Right atrium auricular region (tissue), 2 donors: Measurements from ENCODE around the gene IL21R. TPM values are rescaled to one million over a fixed set of nuclear protein-coding genes. Genes with fewer than 3 reads are reported as not detected.

ENCODE experiments used
- DNase-seq: peaks from one replicate; pipeline ENCODE4 v3.0.0-alpha.2; 2019; ENCODE audit warnings: low spot score
- H3K27ac ChIP-seq, 2 donors: fragments of 200-600 bp; sonication (generic); 1 replicate in 1 of 2; 2 replicates in 1 of 2; pipeline ENCODE4 v1.5.1; 2016 to 2019
- H3K27me3 ChIP-seq, 2 donors: fragments of 200-600 bp; sonication (generic); one replicate each; pipeline versions ENCODE4 v1.5.1 to v1.6.0; 2017 to 2019
- H3K36me3 ChIP-seq: fragments of 200-600 bp; sonication (generic); one replicate; pipeline ENCODE4 v1.5.1; 2016
- H3K4me1 ChIP-seq, 2 donors: fragments of 200-600 bp; sonication (generic); one replicate each; pipeline versions ENCODE4 v1.5.1 to v1.6.0; 2017 to 2019
- H3K4me3 ChIP-seq, 2 donors: fragments of 200-600 bp; sonication (generic); 1 replicate in 1 of 2; 2 replicates in 1 of 2; pipeline ENCODE4 v1.5.1; 2017 to 2019; ENCODE audit warnings: mild to moderate bottlenecking in 1 of 2, moderate library complexity in 1 of 2
- H3K9me3 ChIP-seq, 2 donors: fragments of 200-600 bp; sonication (generic); one replicate each; pipeline ENCODE4 v1.5.1; 2019
- total RNA-seq, 2 donors: library from RNA; depleted of rRNA; stranded (reverse); fragments of >200 nt; gene quantifications; one replicate each; pipeline ENCODE4 v1.1.0, GENCODE V29; 2016
- TF ChIP-seq, protein P1 (sequence below), 2 donors: fragments of 200-600 bp; sonication (generic); IDR thresholded peaks; one replicate each; pipeline ENCODE4 v1.5.1; 2019; ENCODE audit warnings: antibody characterized with exemption in 2 of 2

Gene IL21R
- total RNA-seq, 2 donors from 2014 or later: 0.07 to 1.3 TPM

DNA sequence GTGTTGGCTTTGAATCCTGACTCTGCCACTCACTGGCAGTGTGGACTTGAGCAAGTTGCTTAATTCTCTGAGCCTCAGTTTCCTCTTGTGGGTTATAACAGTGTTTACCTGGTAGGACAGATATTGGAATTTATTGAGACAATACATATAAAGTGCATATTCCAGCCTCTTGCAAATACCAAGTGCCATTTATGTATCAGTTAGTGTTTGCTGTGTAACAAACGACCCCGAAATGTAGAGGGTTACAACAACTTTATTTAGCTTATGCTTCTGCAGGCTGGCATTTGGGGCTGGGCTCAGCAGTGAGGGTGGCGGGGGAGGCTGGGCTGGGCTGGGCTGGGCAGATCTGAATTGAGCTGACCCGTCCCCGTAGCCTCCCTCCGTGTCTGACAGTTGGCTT, 42.4 kb upstream of the IL21R start:
- H3K4me1 ChIP-seq: no peaks in the 10 kb centered on the region
- TF ChIP-seq, protein P1, sequence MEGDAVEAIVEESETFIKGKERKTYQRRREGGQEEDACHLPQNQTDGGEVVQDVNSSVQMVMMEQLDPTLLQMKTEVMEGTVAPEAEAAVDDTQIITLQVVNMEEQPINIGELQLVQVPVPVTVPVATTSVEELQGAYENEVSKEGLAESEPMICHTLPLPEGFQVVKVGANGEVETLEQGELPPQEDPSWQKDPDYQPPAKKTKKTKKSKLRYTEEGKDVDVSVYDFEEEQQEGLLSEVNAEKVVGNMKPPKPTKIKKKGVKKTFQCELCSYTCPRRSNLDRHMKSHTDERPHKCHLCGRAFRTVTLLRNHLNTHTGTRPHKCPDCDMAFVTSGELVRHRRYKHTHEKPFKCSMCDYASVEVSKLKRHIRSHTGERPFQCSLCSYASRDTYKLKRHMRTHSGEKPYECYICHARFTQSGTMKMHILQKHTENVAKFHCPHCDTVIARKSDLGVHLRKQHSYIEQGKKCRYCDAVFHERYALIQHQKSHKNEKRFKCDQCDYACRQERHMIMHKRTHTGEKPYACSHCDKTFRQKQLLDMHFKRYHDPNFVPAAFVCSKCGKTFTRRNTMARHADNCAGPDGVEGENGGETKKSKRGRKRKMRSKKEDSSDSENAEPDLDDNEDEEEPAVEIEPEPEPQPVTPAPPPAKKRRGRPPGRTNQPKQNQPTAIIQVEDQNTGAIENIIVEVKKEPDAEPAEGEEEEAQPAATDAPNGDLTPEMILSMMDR (IDR thresholded peaks at IDR 0.05): no peak
- H3K36me3 ChIP-seq: peaks cover 57% of the 10 kb centered on the region
- no peak overlapping the region for H3K27ac ChIP-seq
- no peak for DNase-seq
- no peaks in the 10 kb centered on the region for H3K27me3 ChIP-seq
- no peak overlapping the region for H3K4me3 ChIP-seq
- H3K9me3 ChIP-seq: no peaks in the 10 kb centered on the region

DNA sequence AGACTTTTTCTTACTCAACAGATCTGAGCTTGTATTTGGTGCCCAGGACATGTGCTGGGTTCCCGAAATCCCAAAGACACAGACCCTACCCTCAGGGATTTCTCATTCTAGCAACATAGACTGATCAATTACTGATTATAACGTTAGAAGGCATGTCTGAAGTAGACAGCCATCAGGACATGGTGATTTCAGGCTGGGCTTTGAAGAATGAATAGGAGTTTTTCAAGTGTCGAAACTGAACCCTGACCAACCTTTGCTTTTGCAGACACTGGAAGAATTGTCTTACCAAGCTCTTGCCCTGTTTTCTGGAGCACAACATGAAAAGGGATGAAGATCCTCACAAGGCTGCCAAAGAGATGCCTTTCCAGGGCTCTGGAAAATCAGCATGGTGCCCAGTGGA, 40.0 kb upstream of the IL21R start:
- Histone ChIP-seq H3K4me3 (no peak overlapping the region), H3K27ac (no peak overlapping the region), H3K36me3 (peaks cover 42% of the 10 kb centered on the region), H3K27me3 (no peaks in the 10 kb centered on the region), H3K4me1 (peaks cover 0 to under 1% of the 10 kb centered on the region in 2 donors), H3K9me3 (no peaks in the 10 kb centered on the region)
- TF ChIP-seq, protein P1 (IDR thresholded peaks at IDR 0.05): no peak
- DNase-seq: no peak

GRCh38 chr16:27362570-27363245, 39.3 kb upstream of the IL21R start:
- DNase-seq: no peak
- Histone ChIP-seq H3K9me3 (no peaks in the 10 kb centered on the region), H3K4me3 (no peak overlapping the region), H3K36me3 (peaks cover 42% of the 10 kb centered on the region), H3K27ac (no peak overlapping the region), H3K4me1 (peaks cover 0 to 6% of the 10 kb centered on the region in 2 donors), H3K27me3 (no peaks in the 10 kb centered on the region)
- TF ChIP-seq, protein P1 (IDR thresholded peaks at IDR 0.05): no peak

- Histone ChIP-seq H3K9me3 (no peaks in the 10 kb centered on the region), H3K4me1 (peaks cover 0 to 12% of the 10 kb centered on the region in 2 donors), H3K4me3 (no peak overlapping the region), H3K36me3 (peaks cover 42% of the 10 kb centered on the region), H3K27me3 (no peaks in the 10 kb centered on the region), H3K27ac (no peak overlapping the region)
- TF ChIP-seq, protein P1 (IDR thresholded peaks at IDR 0.05): no peak
- no peak for DNase-seq
These were observed 38.7 kb upstream of the IL21R start for GRCh38 chr16:27363246-27363632.

DNA sequence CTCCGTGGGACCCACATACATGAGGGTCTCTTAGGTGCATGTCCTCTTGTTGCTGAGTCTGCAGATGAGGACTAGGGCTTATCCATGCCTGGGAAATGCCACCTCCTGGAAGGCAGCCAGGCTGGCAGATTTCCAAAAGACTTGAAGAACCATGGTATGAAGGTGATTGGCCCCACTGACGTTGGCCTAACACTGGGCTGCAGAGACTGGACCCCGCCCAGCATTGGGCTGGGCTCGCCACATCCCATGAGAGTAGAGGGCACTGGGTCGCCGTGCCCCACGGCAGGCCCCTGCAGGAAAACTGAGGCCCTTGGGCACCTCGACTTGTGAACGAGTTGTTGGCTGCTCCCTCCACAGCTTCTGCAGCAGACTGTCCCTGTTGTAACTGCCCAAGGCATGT, 38.2 kb upstream of the IL21R start:
- no peak for DNase-seq
- Histone ChIP-seq H3K9me3 (no peaks in the 10 kb centered on the region), H3K36me3 (peaks cover 36% of the 10 kb centered on the region), H3K27me3 (no peaks in the 10 kb centered on the region), H3K4me1 (peaks cover 0 to 13% of the 10 kb centered on the region in 2 donors), H3K27ac (no peak overlapping the region), H3K4me3 (no peak overlapping the region)
- TF ChIP-seq, protein P1 (IDR thresholded peaks at IDR 0.05): no peak
